ENCODE results near the gene HDAC10.
"Not testable (repeated sequence)": the region's sequence is repeated elsewhere in the genome, so short reads cannot be mapped to it uniquely, and the experiment has no call there.

Gene HDAC10

GRCh38 chr22:50216055-50216683 is 34.9 kb downstream of the HDAC10 start:
- DNase-seq: no peak

GRCh38 chr22:50215297-50216054 is 35.6 kb downstream of the HDAC10 start:
- DNase-seq: no peak

DNA sequence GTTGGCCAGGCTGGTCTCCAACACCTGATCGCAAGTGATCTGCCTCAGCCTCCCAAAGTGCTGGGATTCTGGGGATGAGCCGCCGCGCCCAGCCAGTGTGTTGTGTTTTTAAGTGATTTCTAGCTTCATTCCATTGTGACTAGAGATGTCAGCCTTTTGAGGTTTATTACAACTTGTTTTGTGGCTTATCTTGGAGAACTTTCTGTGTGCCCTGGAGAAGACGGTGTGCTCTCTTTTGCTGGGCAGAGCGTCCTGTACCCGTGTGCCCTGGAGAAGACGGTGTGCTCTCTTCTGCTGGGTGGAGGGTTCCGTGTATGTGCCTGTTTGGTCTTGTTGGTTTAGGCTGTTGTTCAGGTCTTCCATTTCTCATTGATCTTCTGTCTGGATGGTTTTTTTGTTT is 37.8 kb downstream of the HDAC10 start:
- DNase-seq: no peak

DNA sequence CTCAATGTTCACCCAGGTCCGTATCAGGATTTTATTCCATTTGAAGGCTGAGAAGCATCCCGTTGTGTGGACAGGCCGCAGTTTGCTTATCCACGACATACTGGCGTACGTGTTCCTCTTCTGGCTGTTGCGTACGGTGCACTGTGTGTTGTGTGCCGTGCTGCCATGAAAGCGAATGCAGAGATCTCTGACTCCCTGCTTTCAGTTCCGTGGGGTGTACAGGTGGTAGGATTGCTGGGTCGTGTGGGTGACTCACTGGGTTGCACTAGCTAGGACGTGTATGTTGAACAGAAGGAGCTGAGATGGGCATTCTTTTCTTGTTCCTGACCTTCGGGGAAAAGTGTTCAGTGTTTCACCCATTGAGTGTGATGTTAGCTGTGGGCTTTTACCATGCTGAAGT is 39.9 kb downstream of the HDAC10 start:
- DNase-seq: no peak

GRCh38 chr22:50210378-50211139 is 40.5 kb downstream of the HDAC10 start:
- DNase-seq: no peak

GRCh38 chr22:50209893-50210292 is 41.2 kb downstream of the HDAC10 start:
- peak; percentile 66 to 68 for DNase-seq

GRCh38 chr22:50208939-50209892 is 41.8 kb downstream of the HDAC10 start:
- DNase-seq: no peak

- DNase-seq: no peak
Observed at GRCh38 chr22:50208430-50208938, 42.6 kb downstream of the HDAC10 start.

DNA sequence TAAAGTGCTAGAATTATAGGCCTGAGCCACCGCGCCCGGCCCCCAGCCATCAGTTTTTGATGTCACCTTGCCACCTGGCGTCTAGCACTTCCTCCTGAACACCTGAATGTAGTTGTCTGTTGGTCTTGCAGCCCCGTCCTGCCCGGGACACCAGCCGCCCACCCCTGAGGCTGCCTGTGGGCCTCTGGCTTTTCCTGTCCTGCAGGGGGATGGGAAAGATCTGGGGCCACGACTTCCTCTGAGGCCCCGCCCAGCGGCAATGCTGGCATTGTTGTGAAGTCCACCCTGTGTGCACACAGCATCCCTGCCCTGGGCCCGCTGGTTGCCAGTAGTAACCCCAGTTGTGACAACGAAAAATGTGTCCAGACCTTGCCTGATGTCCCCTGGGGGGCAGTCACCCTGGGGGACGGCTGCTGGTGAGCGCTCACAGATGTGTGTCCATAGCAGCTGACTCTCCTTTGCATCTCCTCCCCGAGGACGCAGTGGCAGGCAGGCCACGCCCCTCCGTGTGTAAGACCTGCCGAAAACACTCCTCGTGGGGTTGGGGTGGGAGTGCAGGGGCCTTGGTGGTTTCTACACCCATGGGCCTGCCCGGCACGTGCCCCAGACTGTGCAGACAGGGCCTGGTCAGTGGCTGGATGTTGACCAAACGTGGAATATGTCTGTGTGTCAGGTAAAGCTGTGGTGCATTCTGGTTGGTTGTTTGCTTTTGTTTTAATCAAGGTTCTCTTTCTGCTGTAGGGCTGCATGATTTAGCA is 43.5 kb downstream of the HDAC10 start:
- DNase-seq: no peak

DNA sequence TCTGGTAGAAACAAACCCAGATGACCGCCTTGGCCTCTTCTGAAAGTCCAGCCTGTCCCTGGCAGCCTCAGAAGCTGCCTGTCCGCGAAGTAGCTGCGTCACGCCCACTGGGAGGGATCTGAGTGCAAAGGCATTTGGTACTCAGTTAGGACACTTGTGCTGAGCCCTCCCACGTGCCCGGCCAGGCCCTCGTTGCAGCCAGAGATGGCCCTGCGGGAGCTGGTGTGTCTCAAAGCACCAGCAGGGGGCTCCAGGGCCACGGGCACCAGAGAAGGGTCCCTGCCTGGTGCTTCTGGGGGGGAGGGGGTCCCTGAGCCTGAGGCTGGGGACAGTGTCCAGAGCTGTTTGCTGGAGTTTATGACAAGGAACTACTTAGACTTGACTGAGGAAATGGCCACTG is 44.5 kb downstream of the HDAC10 start:
- DNase-seq: no peak

- DNase-seq: no peak
Observed at GRCh38 chr22:50205781-50206569, 45.1 kb downstream of the HDAC10 start.

GRCh38 chr22:50204998-50205397 is 46.1 kb downstream of the HDAC10 start:
- not testable (repeated sequence) for DNase-seq

GRCh38 chr22:50204571-50204970 is 46.5 kb downstream of the HDAC10 start:
- DNase-seq: no peak

DNA sequence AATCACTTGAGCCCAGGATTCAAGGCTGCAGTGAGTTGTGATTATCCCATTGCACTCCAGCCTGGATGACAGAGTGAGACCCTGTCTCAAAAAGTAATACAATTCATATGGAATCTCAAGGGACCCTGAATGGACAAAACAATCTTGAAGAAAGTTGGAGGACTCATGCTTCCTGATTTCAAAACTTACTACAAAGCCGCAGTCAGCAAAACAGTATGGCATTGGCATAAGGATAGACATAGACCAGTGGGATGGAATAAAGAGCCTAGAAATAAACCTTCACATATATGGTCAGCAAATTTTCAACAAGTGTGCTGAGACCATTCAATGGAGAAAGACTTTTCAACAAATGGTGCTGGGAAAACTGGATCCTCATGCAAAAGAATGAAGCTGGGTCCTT is 47.8 kb downstream of the HDAC10 start:
- no peak for DNase-seq

DNA sequence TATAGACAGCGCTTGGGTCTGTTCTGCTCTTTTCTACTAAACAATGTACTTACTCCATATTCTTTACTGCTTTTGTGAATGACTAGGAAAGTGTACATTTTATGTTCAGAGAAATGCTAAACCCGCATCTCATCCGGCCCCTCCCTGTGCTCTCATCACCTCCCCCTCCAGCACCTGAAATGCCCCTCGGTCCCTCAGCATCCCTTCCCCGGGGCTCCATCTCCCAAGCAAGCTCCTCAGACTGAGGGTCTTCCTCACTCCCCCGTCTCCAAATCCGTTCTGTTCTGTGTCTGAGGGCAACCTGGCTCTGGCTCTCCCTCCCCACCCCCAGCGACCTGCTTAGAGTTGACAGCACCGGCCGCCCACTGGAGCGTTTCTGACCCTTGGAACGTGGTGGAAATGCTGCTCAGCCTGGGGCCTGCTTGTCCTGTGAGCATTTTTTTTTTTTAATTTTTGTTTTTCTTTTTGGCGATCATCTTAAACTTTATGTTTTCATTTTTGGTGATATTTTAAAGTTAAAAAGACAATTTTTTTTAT is 48.9 kb downstream of the HDAC10 start:
- DNase-seq: no peak

- DNase-seq: no peak
Observed at GRCh38 chr22:50201191-50202129, 49.6 kb downstream of the HDAC10 start.

DNA sequence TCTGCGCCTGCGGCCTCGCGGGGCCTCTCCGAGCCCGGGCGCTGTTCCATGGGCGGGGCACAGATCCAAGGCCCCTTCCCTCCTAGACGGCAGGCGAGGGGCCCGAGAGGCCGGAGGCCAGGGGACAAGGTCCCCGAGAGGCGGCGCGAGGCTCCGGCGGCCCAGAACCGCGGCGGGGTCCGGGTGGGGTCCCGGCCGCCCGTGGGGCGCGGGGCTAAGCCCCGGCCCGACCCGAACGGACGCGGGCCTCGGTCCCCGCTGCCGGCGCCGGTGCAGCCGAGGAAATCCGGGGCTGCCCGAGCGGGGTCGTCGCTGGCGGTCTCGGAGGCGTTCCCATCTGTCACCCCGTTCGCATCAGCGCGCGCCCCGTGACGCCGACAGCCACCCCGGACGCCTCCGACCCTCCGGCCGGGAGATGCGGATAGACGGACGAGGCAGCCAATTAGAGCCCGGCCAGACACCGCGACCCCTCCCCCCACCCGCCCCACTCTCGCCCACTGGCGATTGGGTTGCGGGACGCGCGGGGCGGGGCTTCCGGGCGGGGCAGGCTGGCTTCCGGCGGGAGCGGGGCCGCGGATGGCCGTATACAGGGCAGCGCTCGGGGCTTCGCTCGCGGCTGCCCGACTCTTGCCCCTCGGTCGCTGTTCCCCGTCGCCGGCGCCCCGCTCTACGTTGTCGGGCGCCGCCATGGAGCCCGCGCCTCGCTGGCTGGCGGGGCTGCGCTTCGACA is 50.4 kb downstream of the HDAC10 start, which contains the start of gene SELENOO:
Gene SELENOO, plus strand, starts transcription at position 551 of the 730 bp plus-strand sequence. Its CDS starts 26 bp downstream, at position 577.
- peak; percentile 87 to 88 for DNase-seq

DNA sequence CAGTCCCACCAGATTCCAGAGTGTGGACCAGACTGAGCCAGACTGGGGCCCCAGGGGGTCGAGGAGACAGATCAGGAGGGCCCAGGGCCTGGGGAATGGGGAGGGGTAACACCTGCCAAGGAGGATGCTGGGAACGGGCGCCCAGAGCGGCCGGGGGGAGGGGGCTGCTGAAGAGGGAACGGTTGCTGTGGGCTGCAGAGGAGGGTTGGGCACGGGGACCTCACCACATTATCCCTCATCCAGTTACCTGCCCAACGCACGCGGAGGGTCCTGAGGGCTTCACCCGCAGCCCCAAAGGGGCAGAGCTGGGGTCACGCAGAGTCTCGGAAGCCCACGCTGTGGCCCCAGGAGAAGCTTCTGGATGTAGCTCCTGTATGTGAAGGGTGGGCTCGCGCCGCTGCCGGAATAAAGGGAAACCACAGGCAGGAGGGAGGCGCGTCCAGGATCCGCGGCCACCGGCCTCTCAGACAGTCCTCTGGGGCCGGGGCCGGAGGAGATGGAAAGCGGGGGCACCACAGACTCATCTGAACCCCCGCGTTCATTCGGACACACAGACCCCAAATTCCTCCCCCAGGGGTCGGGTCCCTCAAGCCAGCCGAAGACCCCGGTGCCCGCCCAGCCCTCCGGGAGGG is 51.1 kb downstream of the HDAC10 start:
- no peak for DNase-seq
